Upper lobe of right lung (tissue), 1 donor: ENCODE data around the gene DDX51. TPM values are rescaled to one million over a fixed set of nuclear protein-coding genes. Genes with fewer than 3 reads are reported as not detected.
"Not testable (repeated sequence)": the region's sequence is repeated elsewhere in the genome, so short reads cannot be mapped to it uniquely, and the experiment has no call there.

Experiments
- ATAC-seq: fragments of 200-7000 bp; cut with Tn5 transposase; one replicate; pipeline ENCODE4 v1.9.1; 2020; ENCODE audit warnings: mild to moderate bottlenecking, moderate library complexity
- DNase-seq: peaks from one replicate; pipeline ENCODE4 v3.0.0-alpha.2; 2020
- H3K27ac ChIP-seq: fragments of 200-600 bp; one replicate; pipeline ENCODE4 v1.8.0; 2022
- H3K27me3 ChIP-seq: fragments of 200-600 bp; one replicate; pipeline ENCODE4 v1.8.0; 2022; ENCODE audit warnings: mild to moderate bottlenecking
- H3K36me3 ChIP-seq: fragments of 200-600 bp; one replicate; pipeline ENCODE4 v1.8.0; 2022
- H3K4me1 ChIP-seq: fragments of 200-600 bp; one replicate; pipeline ENCODE4 v1.8.0; 2022
- H3K4me3 ChIP-seq: fragments of 200-600 bp; one replicate; pipeline ENCODE4 v1.8.0; 2022; ENCODE audit warnings: mild to moderate bottlenecking
- H3K9me3 ChIP-seq: fragments of 200-600 bp; one replicate; pipeline ENCODE4 v1.8.0; 2022
- intact Hi-C: fragments of 100-400 bp; cut with DNase I; formaldehyde crosslinking; loops from one replicate; pipeline ENCODE4 v1.11.0; 2022
- total RNA-seq: library from RNA; stranded (reverse); fragmentation: NEBNext Ultra II Directional; extraction: Animal tissue kit (Norgen Biotek cat#: 25700); gene quantifications from one replicate; pipeline ENCODE4 v1.2.1, GENCODE V29; 2021
- TF ChIP-seq, protein P1 (sequence below): fragments of 200-600 bp; IDR thresholded peaks from one replicate; pipeline ENCODE4 v1.8.0; 2022; ENCODE audit warnings: antibody characterized with exemption
- donor health status: DM: no; HTN: yes; CAD: no; lungs with severe emphysema.

The DDX51 gene
- total RNA-seq, 1 donor from 2014 or later: 16.2 TPM

DNA sequence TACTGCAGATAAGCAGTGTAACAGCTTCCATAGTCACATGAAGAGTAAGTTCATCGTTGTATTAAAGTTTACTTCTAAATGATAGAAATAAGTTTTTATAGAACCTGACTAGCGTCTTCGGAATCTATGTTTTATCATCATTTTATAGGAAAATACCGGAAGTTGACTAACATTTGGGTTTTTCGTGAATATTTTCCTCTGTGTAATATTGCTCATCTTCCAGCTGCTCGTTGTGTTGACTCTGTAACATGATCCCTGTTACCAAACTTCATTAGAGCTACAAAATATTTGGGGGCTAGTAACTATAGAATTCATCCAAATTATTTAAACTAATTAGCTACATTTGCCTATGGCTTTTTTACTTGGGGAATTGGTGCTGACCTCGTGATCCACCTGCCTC lies 37.2 kb downstream of the DDX51 start:
- intact Hi-C loops: no loop called here
- Histone ChIP-seq H3K36me3 (peaks cover 46% of the 10 kb centered on the region), H3K9me3 (no peaks in the 10 kb centered on the region), H3K27ac (no peak overlapping the region), H3K27me3 (no peaks in the 10 kb centered on the region), H3K4me3 (no peak overlapping the region), H3K4me1 (no peaks in the 10 kb centered on the region)
- TF ChIP-seq, protein P1, sequence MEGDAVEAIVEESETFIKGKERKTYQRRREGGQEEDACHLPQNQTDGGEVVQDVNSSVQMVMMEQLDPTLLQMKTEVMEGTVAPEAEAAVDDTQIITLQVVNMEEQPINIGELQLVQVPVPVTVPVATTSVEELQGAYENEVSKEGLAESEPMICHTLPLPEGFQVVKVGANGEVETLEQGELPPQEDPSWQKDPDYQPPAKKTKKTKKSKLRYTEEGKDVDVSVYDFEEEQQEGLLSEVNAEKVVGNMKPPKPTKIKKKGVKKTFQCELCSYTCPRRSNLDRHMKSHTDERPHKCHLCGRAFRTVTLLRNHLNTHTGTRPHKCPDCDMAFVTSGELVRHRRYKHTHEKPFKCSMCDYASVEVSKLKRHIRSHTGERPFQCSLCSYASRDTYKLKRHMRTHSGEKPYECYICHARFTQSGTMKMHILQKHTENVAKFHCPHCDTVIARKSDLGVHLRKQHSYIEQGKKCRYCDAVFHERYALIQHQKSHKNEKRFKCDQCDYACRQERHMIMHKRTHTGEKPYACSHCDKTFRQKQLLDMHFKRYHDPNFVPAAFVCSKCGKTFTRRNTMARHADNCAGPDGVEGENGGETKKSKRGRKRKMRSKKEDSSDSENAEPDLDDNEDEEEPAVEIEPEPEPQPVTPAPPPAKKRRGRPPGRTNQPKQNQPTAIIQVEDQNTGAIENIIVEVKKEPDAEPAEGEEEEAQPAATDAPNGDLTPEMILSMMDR: no peak
- ATAC-seq (no peak), DNase-seq (no peak)

DNA sequence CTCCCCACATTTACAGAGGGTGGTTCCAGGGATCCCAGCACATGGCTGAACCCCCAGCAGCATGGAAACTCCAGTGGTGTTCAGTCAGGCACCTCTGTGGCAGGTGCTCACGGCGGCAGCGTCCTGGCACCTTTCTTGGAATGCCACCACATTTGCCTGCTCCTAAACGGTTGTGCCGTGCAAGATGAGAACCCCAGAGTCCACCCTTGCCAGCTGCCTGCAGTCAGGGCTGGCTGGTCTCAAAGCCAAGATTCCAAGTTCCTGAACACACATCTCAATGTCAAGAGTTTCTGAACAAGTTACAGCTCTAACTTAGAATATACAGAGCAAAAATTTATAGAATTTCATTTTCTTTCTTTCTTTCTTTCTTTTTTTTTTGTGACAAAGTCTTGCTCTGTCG lies 38.7 kb downstream of the DDX51 start:
- H3K9me3 ChIP-seq: no peaks in the 10 kb centered on the region
- no peak for DNase-seq
- no peak overlapping the region for H3K4me3 ChIP-seq
- H3K27ac ChIP-seq: no peak overlapping the region
- no peak for ATAC-seq
- H3K27me3 ChIP-seq: no peaks in the 10 kb centered on the region
- TF ChIP-seq, protein P1: no peak
- peaks cover 31% of the 10 kb centered on the region for H3K36me3 ChIP-seq
- no peaks in the 10 kb centered on the region for H3K4me1 ChIP-seq
- intact Hi-C loops: no loop called here

DNA sequence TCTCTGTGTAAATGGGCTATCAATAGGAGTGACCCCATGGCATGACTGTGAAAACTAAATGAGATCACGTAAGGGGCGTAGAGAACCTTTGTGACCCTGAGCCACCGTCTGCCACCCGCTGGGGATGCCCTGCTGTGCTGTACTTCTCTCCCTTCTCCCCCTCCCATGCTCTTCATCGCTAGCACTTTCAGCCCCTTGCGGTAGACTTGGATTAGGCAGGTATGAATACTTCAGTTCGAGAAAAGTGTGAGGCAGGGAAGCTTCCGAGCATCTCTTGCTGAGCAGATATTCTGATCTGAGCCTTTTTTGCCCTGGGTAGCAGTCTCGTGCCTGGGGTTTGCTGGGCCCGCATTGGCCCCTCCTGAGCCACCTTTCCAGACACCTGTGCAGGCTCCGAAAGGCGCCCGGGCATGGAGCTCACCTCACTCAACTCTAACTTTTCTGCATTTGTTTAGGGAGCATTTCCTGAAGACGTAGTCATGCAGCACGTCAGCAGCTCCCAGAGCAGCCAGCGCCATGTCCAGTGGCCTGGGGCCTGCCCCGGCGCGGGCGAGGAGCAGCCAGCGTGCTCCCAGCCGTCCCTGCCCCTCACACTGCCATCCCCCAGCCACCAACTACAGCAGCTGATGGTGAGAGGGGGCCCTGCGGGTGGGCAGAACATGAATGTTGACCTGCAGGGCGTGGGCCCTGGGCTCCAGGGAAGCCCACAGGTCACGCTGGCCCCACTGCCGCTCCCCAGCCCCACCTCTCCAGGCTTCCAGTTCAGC lies 40.4 kb downstream of the DDX51 start:
- ATAC-seq: peak; percentile 22
- intact Hi-C loops: no loop called here
- H3K4me3 ChIP-seq: no peak overlapping the region
- no peaks in the 10 kb centered on the region for H3K4me1 ChIP-seq
- H3K27ac ChIP-seq: no peak overlapping the region
- TF ChIP-seq, protein P1: no peak
- DNase-seq: no peak
- H3K9me3 ChIP-seq: no peaks in the 10 kb centered on the region
- no peaks in the 10 kb centered on the region for H3K27me3 ChIP-seq
- peaks cover 16% of the 10 kb centered on the region for H3K36me3 ChIP-seq

DNA sequence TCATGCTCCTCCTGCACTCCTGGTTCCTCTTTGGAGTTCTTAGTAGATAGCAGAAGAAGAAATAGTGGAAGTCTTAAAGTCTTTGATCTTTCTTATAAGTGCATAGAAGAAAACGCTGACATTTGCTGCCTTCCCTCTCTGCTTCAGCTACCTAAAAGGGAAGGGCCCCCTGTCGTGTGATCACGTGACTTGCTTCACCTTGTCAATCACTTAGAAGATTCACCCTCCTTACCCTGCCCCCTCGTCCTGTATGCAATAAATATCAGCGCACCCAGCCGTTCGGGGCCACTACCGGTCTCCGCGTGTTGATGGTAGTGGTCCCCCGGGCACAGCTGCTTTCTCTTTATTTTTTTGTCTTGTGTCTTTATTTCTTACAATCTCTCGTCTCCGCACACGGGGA lies 41.0 kb downstream of the DDX51 start:
- ATAC-seq, H3K9me3 ChIP-seq, H3K4me3 ChIP-seq, H3K27ac ChIP-seq, H3K36me3 ChIP-seq, DNase-seq, intact Hi-C loops, H3K4me1 ChIP-seq, H3K27me3 ChIP-seq: not testable (repeated sequence)

DNA sequence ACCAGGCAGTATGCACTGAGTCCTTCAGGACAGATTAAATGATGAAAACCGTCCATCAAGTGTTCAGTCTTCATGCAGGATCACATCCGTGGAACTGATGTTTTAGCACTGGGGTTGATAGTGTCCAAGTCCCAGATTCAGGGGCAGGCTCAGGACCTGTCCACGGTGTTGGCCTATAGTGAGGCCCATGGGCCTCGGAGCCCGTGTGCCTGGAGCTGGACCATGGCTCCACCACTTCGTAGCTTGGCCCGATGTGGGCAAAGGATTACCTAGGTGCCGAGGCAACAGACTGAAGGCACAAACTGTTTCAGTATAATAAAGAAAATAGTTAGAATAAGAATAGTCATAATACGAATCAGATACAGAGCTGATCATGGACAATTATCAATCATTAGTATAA lies 41.8 kb downstream of the DDX51 start:
- Histone ChIP-seq H3K36me3 (peaks cover 6% of the 10 kb centered on the region), H3K4me1 (no peaks in the 10 kb centered on the region), H3K9me3 (no peaks in the 10 kb centered on the region), H3K4me3 (no peak overlapping the region), H3K27me3 (no peaks in the 10 kb centered on the region), H3K27ac (no peak overlapping the region)
- intact Hi-C loops: no loop called here
- ATAC-seq: no peak
- TF ChIP-seq, protein P1: no peak
- no peak for DNase-seq

DNA sequence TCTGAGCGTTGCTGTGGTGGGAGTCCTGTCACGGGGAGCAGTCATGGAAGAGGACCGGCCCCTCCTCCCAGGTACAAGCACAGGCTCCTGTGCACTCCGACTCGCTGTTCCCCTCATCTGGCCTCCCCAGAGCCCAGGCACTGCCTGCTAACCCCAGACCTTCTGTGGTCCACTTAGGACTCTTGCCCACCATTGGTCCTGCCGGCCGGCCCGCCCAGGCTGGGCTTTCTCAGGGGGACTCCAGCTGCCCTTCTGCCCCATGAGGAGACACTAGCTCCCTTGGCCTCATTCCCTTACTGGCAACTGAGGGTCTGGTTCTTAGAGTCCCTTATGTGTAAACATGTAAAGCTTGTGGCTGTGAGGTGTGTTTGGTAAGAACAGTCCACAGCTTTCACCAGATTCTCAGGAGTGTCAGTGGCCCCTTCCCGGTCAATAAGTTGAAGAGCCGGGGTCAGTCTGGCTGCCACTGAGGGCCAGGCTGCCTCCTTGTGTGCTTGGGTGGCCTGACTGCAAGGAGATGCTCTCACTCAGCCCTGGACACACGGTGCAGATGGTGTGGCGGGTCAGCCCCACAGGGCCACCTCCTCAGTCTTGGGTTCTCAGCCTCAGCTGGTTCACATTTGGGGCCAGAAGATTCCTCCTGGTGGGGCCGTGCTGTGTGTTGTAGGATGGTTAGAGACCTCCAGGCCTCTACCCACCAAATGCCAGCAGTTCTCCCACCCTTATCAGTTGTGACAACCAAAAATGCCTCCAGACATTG lies 43.6 kb downstream of the DDX51 start:
- DNase-seq (no peak), ATAC-seq (peak; percentile 19)
- Histone ChIP-seq H3K9me3 (no peaks in the 10 kb centered on the region), H3K4me3 (no peak overlapping the region), H3K27me3 (no peaks in the 10 kb centered on the region), H3K4me1 (no peaks in the 10 kb centered on the region), H3K36me3 (peaks cover 5% of the 10 kb centered on the region), H3K27ac (no peak overlapping the region)
- TF ChIP-seq, protein P1: no peak
- intact Hi-C loops: no loop called here
